Adrenal gland (tissue), 12 donors: Measurements from ENCODE around the gene LSS. TPM values are rescaled to one million over a fixed set of nuclear protein-coding genes. Genes with fewer than 3 reads are reported as not detected.

Source experiments
- DNase-seq, 7 donors: peaks; one replicate each; pipeline ENCODE4 v3.0.0-alpha.2; 2019 to 2020
- H3K27ac ChIP-seq, 5 donors: fragments of 200-600 bp; sonication (generic) in 4 of 5; 1 replicate in 3 of 5; 2 replicates in 2 of 5; pipeline versions ENCODE4 v1.5.1 to v1.8.0; 2016 to 2020; ENCODE audit warnings: mild to moderate bottlenecking in 1 of 5
- H3K27me3 ChIP-seq: fragments of 200-600 bp; 2 replicates; pipeline ENCODE4 v1.8.0; 2021
- H3K36me3 ChIP-seq, 2 donors: fragments of 200-600 bp; replicated peaks in 1 of 2; 1 replicate in 1 of 2; 2 replicates in 1 of 2; pipeline versions ENCODE4 v1.5.1 to v1.8.0; 2018 to 2022
- H3K4me1 ChIP-seq, 2 donors: fragments of 200-600 bp; replicated peaks in 1 of 2; 1 replicate in 1 of 2; 2 replicates in 1 of 2; pipeline versions ENCODE4 v1.5.1 to v1.8.0; 2018 to 2021
- H3K4me3 ChIP-seq, 4 donors: fragments of 200-600 bp; sonication (generic) in 3 of 4; one replicate each; pipeline ENCODE4 v1.5.1; 2016 to 2018
- H3K9me3 ChIP-seq, 3 donors: fragments of 200-600 bp; sonication (generic) in 1 of 3; replicated peaks in 1 of 3; 1 replicate in 2 of 3; 2 replicates in 1 of 3; pipeline versions ENCODE4 v1.5.1 to v1.8.0; 2016 to 2021
- POLR2A ChIP-seq, 2 donors: fragments of 450-650 bp; IDR thresholded peaks; one replicate each; pipeline ENCODE4 v1.6.1; 2017; ENCODE audit warnings: antibody characterized with exemption in 2 of 2, mild to moderate bottlenecking in 2 of 2, moderate library complexity in 1 of 2
- WGBS, 4 donors: extraction: QIAGEN DNeasy Blood & Tissue Kit in 2 of 4; methylation state at CpG; one replicate each; pipeline versions ENCODE4 v1.1.5 to v1.1.7; 2013 to 2017; 5-methylcytosine and 5-hydroxymethylcytosine counted together
- intact Hi-C, 2 donors: fragments of 100-400 bp; cut with DNase I; formaldehyde crosslinking; loops; one replicate each; pipeline versions ENCODE4 v1.14.1 to v1.15.0; 2022 to 2023
- polyA plus RNA-seq, 3 donors: library from polyadenylated mRNA; stranded (reverse); fragments of 200-250 nt in 2 of 3; fragments of 350-450 nt in 1 of 3; fragmentation: Illumina TruSeq in 1 of 3; extraction: RNeasy Lipid Tissue Mini Kit (QIAGEN cat#74804) in 1 of 3; gene quantifications; one replicate each; pipeline ENCODE4 v1.2.3, GENCODE V29; 2013 to 2014
- total RNA-seq, 9 donors: library from RNA; depleted of rRNA in 4 of 9; stranded (reverse); fragments of >200 nt in 4 of 9; fragments of 120-200 nt in 1 of 9; fragmentation: NEBNext Ultra II Directional in 1 of 9; extraction: Animal tissue kit (Norgen Biotek cat#: 25700) in 1 of 9; gene quantifications; one replicate each; pipeline versions ENCODE4 v1.1.0 to v1.2.4, GENCODE V29; 2013 to 2023
- TF ChIP-seq, protein P1 (sequence below), 6 experiments: fragments of 450-650 bp in 4 of 6; fragments of 200-600 bp in 2 of 6; sonication (generic) in 1 of 6; IDR thresholded peaks; 1 replicate in 5 of 6; 2 replicates in 1 of 6; pipeline versions ENCODE4 v1.5.1 to v1.8.0; 2016 to 2021; ENCODE audit warnings: antibody characterized with exemption in 6 of 6, mild to moderate bottlenecking in 2 of 6, moderate library complexity in 1 of 6
- donor health status: healthy with polysubstance abuse.
- donor health status: Bipolar disorder and iron deficiency.
- donor health status: DM: yes; HTN: yes; CAD: no.
- donor health status: DM: no; HTN: no; CAD: no.
- donor health status: DM: no; HTN: no; CAD: no.
- donor health status: DM: yes; HTN: yes; CAD: no.

LSS gene
- total and polyA plus RNA-seq, 12 donors, result 46.3 to 246 (median 79.8) TPM

DNA sequence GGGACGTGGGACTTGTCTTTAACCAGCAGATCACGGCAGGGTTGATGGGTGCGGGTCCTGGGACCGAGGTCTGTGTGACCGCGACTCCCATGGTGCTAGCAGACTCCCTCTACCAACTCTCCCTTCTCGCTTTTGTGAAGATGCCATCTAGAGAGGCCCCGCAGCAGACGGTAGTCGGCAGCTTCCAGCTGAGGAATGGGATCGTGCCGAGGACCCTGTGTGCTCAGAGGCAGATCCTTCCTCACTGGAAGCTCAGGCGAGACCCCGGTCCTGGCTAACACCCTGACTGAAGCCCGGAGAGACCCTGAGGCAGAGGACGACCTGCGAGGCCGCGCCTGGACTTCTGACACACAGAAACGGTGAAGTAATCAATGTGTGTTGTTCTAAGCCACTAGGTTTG, 31.8 kb downstream of the LSS start:
- Histone ChIP-seq H3K27me3 (no peaks in the 10 kb centered on the region), H3K27ac (no peak overlapping the region), H3K4me1 (no peaks in the 10 kb centered on the region), H3K4me3 (no peak overlapping the region), H3K9me3 (no peaks in the 10 kb centered on the region), H3K36me3 (peaks cover 0 to 56% of the 10 kb centered on the region in 2 donors)
- intact Hi-C loops, result no loop called here
- TF ChIP-seq, protein P1, sequence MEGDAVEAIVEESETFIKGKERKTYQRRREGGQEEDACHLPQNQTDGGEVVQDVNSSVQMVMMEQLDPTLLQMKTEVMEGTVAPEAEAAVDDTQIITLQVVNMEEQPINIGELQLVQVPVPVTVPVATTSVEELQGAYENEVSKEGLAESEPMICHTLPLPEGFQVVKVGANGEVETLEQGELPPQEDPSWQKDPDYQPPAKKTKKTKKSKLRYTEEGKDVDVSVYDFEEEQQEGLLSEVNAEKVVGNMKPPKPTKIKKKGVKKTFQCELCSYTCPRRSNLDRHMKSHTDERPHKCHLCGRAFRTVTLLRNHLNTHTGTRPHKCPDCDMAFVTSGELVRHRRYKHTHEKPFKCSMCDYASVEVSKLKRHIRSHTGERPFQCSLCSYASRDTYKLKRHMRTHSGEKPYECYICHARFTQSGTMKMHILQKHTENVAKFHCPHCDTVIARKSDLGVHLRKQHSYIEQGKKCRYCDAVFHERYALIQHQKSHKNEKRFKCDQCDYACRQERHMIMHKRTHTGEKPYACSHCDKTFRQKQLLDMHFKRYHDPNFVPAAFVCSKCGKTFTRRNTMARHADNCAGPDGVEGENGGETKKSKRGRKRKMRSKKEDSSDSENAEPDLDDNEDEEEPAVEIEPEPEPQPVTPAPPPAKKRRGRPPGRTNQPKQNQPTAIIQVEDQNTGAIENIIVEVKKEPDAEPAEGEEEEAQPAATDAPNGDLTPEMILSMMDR (IDR thresholded peaks at IDR 0.05), result no peak
- no peak for TF ChIP-seq POLR2A (IDR thresholded peaks at IDR 0.05)
- WGBS, 4 donors, result 85 to 91% (median 87%) methylated on average over 14 to 20 of the region's 20 CpGs
- DNase-seq, result peak in 5 of 7 donors; percentile 9 to 46 (median 9)

- no peaks in the 10 kb centered on the region for H3K27me3 ChIP-seq
- 83 to 97% (median 92%) methylated on average over 8 to 20 of the region's 20 CpGs for WGBS, 4 donors
- intact Hi-C loops, result no loop called here
- no peaks in the 10 kb centered on the region for H3K9me3 ChIP-seq
- H3K4me3 ChIP-seq, result no peak overlapping the region
- no peak overlapping the region for H3K27ac ChIP-seq
- peaks cover 8 to 9% of the 10 kb centered on the region in 2 donors for H3K4me1 ChIP-seq
- DNase-seq, result peak in 5 of 7 donors; percentile 3 to 46 (median 8)
- TF ChIP-seq, protein P1 (IDR thresholded peaks at IDR 0.05), result no peak
- no peak for TF ChIP-seq POLR2A (IDR thresholded peaks at IDR 0.05)
- H3K36me3 ChIP-seq, result peaks cover 0 to 56% of the 10 kb centered on the region in 2 donors
These were observed 32.9 kb downstream of the LSS start for GRCh38 chr21:46195595-46196195.

DNA sequence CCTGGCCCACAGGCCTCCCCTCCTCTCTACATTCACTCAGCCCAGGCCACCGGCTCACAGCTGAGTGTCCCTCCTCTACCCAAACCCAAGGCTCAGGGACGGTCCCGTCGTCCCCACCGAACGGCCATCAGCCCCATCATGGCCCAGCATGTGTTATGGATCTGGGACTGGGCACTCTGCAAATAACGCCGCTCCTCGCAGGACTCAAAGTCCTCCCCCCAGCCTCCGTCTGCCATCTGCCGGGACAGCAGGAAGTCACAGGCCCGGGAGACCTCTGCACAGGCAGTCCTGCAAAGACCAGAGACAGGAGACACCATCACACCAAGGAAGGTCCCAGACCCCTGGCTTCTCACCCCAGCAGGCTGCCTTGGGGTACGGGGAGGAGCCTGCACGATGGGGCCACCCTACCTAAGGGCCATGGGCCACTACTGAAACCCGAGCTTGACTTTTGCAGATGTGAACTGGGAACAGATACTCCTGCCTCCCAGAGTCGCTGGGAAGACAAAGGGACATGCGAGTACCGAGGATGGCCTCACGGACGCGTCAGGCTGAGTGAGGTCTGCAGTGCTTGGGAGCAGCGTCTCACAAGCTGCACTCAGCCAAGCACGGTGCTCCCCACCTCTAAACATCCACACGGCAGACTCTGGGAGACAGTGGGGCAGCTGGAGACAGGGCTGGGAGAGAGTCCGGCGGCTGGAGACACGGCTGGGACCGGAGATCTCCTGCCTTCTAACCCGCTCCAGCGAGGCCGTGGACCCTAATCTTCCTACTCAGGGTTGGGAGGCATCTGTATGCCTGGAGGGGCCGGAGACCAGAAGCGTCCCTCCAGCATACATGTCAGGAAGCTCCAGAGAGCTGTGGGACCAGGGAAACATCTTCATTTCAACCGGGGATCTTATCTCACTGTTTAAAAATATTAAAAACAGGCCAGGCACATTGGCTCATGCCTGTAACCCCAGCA, 33.9 kb downstream of the LSS start:
- 92 to 95% (median 93%) methylated on average over 26 to 34 of the region's 34 CpGs for WGBS, 4 donors
- Histone ChIP-seq H3K27me3 (no peaks in the 10 kb centered on the region), H3K27ac (no peak overlapping the region), H3K4me3 (no peak overlapping the region), H3K36me3 (peaks cover 0 to 46% of the 10 kb centered on the region in 2 donors), H3K4me1 (peaks cover 14 to 17% of the 10 kb centered on the region in 2 donors), H3K9me3 (no peaks in the 10 kb centered on the region)
- TF ChIP-seq, protein P1 (IDR thresholded peaks at IDR 0.05), result no peak
- TF ChIP-seq POLR2A (IDR thresholded peaks at IDR 0.05), result no peak
- intact Hi-C loops, result no loop called here
- peak in 5 of 7 donors; percentile 4 to 42 (median 13) for DNase-seq

- TF ChIP-seq, protein P1 (IDR thresholded peaks at IDR 0.05), result no peak
- TF ChIP-seq POLR2A (IDR thresholded peaks at IDR 0.05), result no peak
- Histone ChIP-seq H3K36me3 (peaks cover 0 to 44% of the 10 kb centered on the region in 2 donors), H3K4me1 (peaks cover 21 to 24% of the 10 kb centered on the region in 2 donors), H3K9me3 (no peaks in the 10 kb centered on the region), H3K4me3 (no peak overlapping the region), H3K27me3 (no peaks in the 10 kb centered on the region), H3K27ac (no peak overlapping the region)
- WGBS, 4 donors, result 94 to 97% (median 96%) methylated on average over 5 to 10 of the region's 10 CpGs
- intact Hi-C loops, result no loop called here
- DNase-seq, result peak in 4 of 7 donors; percentile 12 to 43 (median 16)
These were observed 34.7 kb downstream of the LSS start for GRCh38 chr21:46193829-46194373.
